Smooth muscle cell (in vitro differentiated cells): Measurements from ENCODE around the gene HLA-DQB1. TPM values are rescaled to one million over a fixed set of nuclear protein-coding genes. Genes with fewer than 3 reads are reported as not detected.
"Not testable (repeated sequence)": the region's sequence is repeated elsewhere in the genome, so short reads cannot be mapped to it uniquely, and the experiment has no call there.

ENCODE experiments used
- DNase-seq: peaks from one replicate; lab custom pipeline; 2025; ENCODE audit not compliant: unreplicated experiment; lab: John Stamatoyannopoulos, UW
- H2AFZ ChIP-seq: fragments of 200-600 bp; sonication (generic); 2 replicates; pipeline ENCODE4 v1.6.0; 2016; ENCODE audit warnings: antibody characterized with exemption, low read depth, mild to moderate bottlenecking
- H3F3A ChIP-seq: fragments of 200-600 bp; sonication (generic); 2 replicates; pipeline ENCODE4 v1.6.0; 2017; ENCODE audit warnings: antibody characterized with exemption, low read depth
- H3K27ac ChIP-seq: fragments of 200-600 bp; sonication (generic); 2 replicates; pipeline ENCODE4 v1.5.1; 2016; ENCODE audit warnings: low read depth, mild to moderate bottlenecking
- H3K27me3 ChIP-seq: fragments of 200-600 bp; sonication (generic); 2 replicates; pipeline ENCODE4 v1.6.1; 2016; ENCODE audit warnings: low read depth, mild to moderate bottlenecking
- H3K36me3 ChIP-seq: fragments of 200-600 bp; sonication (generic); 2 replicates; pipeline ENCODE4 v1.5.1; 2016; ENCODE audit warnings: low read depth
- H3K4me1 ChIP-seq: fragments of 200-600 bp; sonication (generic); 2 replicates; pipeline ENCODE4 v1.5.1; 2016; ENCODE audit warnings: low read depth
- H3K4me2 ChIP-seq: fragments of 200-600 bp; sonication (generic); 2 replicates; pipeline ENCODE4 v1.6.0; 2016; ENCODE audit warnings: mild to moderate bottlenecking
- H3K4me3 ChIP-seq: fragments of 200-600 bp; sonication (generic); 2 replicates; pipeline ENCODE4 v1.5.1; 2016; ENCODE audit warnings: mild to moderate bottlenecking
- H3K79me2 ChIP-seq: fragments of 200-600 bp; sonication (generic); 2 replicates; pipeline ENCODE4 v1.6.0; 2016; ENCODE audit warnings: low read depth, mild to moderate bottlenecking
- H3K9ac ChIP-seq: fragments of 200-600 bp; sonication (generic); 2 replicates; pipeline ENCODE4 v1.6.0; 2016; ENCODE audit warnings: low read depth
- H3K9me3 ChIP-seq: fragments of 200-600 bp; sonication (generic); replicated peaks from 2 replicates; pipeline ENCODE4 v1.5.1; 2016; ENCODE audit warnings: low read depth
- H4K20me1 ChIP-seq: fragments of 200-600 bp; sonication (generic); 2 replicates; pipeline ENCODE4 v1.6.0; 2016; ENCODE audit warnings: low read depth
- WGBS: methylation state at CpG from one replicate; pipeline ENCODE4 v1.1.7; 2016; ENCODE audit warnings: low lambda C conversion rate; 5-methylcytosine and 5-hydroxymethylcytosine counted together
- polyA plus RNA-seq: library from polyadenylated mRNA; unstranded; fragments of >200 nt; fragmentation: Nextera tagmentation; extraction: Ambion mirVana; gene quantifications from 2 replicates; pipeline ENCODE4 v1.2.1, GENCODE V29; 2016
- total RNA-seq: library from RNA; depleted of rRNA; stranded (reverse); fragments of >200 nt; gene quantifications from 2 replicates; pipeline ENCODE4 v1.2.3, GENCODE V29; 2014
- TF ChIP-seq, protein P1 (sequence below): fragments of 200-600 bp; sonication (generic); IDR thresholded peaks from 2 replicates; pipeline ENCODE4 v1.5.1; 2017; ENCODE audit warnings: borderline replicate concordance, mild to moderate bottlenecking, antibody characterized with exemption; ENCODE audit not compliant: insufficient read depth, poor library complexity, severe bottlenecking

Gene HLA-DQB1
- total and polyA plus RNA-seq, 2 experiments from 2014 or later = 6.6 to 8.7 TPM

- Histone ChIP-seq H3K27me3 (no peaks in the 10 kb centered on the region), H3K4me2 (no peak overlapping the region), H4K20me1 (no peaks in the 10 kb centered on the region), H3K9me3 (no peaks in the 10 kb centered on the region), H3F3A (no peaks in the 10 kb centered on the region), H2AFZ (no peak overlapping the region), H3K27ac (no peak overlapping the region), H3K4me1 (no peaks in the 10 kb centered on the region), H3K4me3 (no peak overlapping the region), H3K79me2 (no peaks in the 10 kb centered on the region), H3K9ac (no peak overlapping the region), H3K36me3 (no peaks in the 10 kb centered on the region)
- TF ChIP-seq, protein P1, sequence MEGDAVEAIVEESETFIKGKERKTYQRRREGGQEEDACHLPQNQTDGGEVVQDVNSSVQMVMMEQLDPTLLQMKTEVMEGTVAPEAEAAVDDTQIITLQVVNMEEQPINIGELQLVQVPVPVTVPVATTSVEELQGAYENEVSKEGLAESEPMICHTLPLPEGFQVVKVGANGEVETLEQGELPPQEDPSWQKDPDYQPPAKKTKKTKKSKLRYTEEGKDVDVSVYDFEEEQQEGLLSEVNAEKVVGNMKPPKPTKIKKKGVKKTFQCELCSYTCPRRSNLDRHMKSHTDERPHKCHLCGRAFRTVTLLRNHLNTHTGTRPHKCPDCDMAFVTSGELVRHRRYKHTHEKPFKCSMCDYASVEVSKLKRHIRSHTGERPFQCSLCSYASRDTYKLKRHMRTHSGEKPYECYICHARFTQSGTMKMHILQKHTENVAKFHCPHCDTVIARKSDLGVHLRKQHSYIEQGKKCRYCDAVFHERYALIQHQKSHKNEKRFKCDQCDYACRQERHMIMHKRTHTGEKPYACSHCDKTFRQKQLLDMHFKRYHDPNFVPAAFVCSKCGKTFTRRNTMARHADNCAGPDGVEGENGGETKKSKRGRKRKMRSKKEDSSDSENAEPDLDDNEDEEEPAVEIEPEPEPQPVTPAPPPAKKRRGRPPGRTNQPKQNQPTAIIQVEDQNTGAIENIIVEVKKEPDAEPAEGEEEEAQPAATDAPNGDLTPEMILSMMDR = no peak
- DNase-seq = no peak
- 76% methylated on average over 4 of the region's 4 CpGs for WGBS
These were observed 6.4 kb downstream of the HLA-DQB1 start for GRCh38 chr6:32659856-32660595.

GRCh38 chr6:32658268-32658897 lies 8.1 kb downstream of the HLA-DQB1 start:
- no peak for DNase-seq
- WGBS = 71% methylated on average over 6 of the region's 6 CpGs
- Histone ChIP-seq H2AFZ (no peak overlapping the region), H3K9ac (no peak overlapping the region), H3K36me3 (no peaks in the 10 kb centered on the region), H4K20me1 (no peaks in the 10 kb centered on the region), H3K79me2 (no peaks in the 10 kb centered on the region), H3K9me3 (no peaks in the 10 kb centered on the region), H3K27me3 (no peaks in the 10 kb centered on the region), H3K4me1 (no peaks in the 10 kb centered on the region), H3K4me2 (no peak overlapping the region), H3K27ac (no peak overlapping the region), H3F3A (no peaks in the 10 kb centered on the region), H3K4me3 (no peak overlapping the region)
- TF ChIP-seq, protein P1 = no peak

DNA sequence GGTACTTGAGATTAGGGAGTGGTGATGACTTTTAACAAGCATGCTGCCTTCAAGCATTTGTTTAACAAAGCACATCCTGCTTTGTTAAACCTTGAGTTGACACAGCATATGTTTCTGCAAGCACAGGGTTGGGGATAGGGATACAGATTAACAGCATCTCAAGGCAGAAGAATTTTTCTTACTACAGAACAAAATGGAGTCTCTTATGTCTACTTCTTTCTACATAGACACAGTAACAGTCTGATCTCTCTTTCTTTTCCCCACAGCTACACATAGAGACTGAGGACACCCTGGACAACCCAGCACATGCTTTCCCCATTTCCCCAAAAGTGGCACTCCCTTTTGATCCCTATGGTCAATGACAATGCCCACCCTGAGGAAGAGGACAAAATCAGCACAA lies 8.6 kb downstream of the HLA-DQB1 start:
- H3F3A ChIP-seq, H3K36me3 ChIP-seq, H3K4me3 ChIP-seq, H2AFZ ChIP-seq, H3K4me2 ChIP-seq, H3K9me3 ChIP-seq, H3K79me2 ChIP-seq, H3K27ac ChIP-seq, H4K20me1 ChIP-seq, DNase-seq, H3K27me3 ChIP-seq, H3K9ac ChIP-seq, H3K4me1 ChIP-seq: not testable (repeated sequence)

GRCh38 chr6:32657329-32657728 lies 9.1 kb downstream of the HLA-DQB1 start:
- not testable (repeated sequence) for H3K9me3 ChIP-seq, DNase-seq, H2AFZ ChIP-seq, H3K27me3 ChIP-seq, H3K36me3 ChIP-seq, H4K20me1 ChIP-seq, H3K27ac ChIP-seq, H3F3A ChIP-seq, H3K4me2 ChIP-seq, H3K79me2 ChIP-seq, H3K9ac ChIP-seq, H3K4me3 ChIP-seq, H3K4me1 ChIP-seq
- WGBS = 25% methylated on average over 6 of the region's 6 CpGs
